ENCODE results near the gene CGB8.
A peak's percentile ranks its signal among the peaks of the same experiment; 100 is the strongest.
"Not testable (repeated sequence)": the region's sequence is repeated elsewhere in the genome, so short reads cannot be mapped to it uniquely, and the experiment has no call there.

DNA sequence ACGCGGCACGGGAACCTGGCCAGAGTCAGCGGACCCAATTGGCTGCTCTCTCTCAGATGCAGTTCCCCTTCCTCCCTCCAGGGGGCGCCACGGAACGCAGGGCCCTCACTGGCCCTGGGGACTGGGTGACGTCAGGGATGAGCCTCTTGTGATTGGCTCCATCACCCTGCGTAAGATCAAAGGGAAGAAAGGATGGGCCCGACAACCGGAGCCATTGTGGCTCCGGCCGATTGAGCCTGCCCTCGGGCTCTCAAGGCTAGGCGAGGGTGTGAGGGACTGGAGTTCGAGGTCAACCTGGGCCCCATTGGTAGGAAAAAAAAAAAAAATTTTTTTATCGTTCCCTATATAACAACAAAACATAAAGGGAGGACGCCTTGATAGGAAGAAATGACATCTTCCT, 12.1 kb downstream of the CGB8 start, which contains the start of gene CGB1:
- TF ChIP-seq, protein P1, sequence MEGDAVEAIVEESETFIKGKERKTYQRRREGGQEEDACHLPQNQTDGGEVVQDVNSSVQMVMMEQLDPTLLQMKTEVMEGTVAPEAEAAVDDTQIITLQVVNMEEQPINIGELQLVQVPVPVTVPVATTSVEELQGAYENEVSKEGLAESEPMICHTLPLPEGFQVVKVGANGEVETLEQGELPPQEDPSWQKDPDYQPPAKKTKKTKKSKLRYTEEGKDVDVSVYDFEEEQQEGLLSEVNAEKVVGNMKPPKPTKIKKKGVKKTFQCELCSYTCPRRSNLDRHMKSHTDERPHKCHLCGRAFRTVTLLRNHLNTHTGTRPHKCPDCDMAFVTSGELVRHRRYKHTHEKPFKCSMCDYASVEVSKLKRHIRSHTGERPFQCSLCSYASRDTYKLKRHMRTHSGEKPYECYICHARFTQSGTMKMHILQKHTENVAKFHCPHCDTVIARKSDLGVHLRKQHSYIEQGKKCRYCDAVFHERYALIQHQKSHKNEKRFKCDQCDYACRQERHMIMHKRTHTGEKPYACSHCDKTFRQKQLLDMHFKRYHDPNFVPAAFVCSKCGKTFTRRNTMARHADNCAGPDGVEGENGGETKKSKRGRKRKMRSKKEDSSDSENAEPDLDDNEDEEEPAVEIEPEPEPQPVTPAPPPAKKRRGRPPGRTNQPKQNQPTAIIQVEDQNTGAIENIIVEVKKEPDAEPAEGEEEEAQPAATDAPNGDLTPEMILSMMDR (IDR thresholded peaks at IDR 0.05; ENCODE audit: low read length): peak; percentile 64
- not testable (repeated sequence) for TF ChIP-seq EZH2 (IDR thresholded peaks at IDR 0.05; ENCODE audit: borderline replicate concordance, low read length)

Measured in OCI-LY1 (cell line).